LHCN-M2 (cell line): Measurements from ENCODE around the gene ARID3A. TPM values are rescaled to one million over a fixed set of nuclear protein-coding genes. Genes with fewer than 3 reads are reported as not detected.

Experiments
- DNase-seq: peaks from one replicate; pipeline ENCODE4 v3.0.0-alpha.2; 2012; ENCODE audit warnings: low read depth
- total RNA-seq: library from RNA; depleted of rRNA; stranded (reverse); fragments of >200 nt; gene quantifications from 2 replicates; pipeline ENCODE4 v1.2.3, GENCODE V29; 2014

The ARID3A gene
- total RNA-seq, 1 experiment from 2014 or later = 3.4 TPM

- DNase-seq = no peak
These were observed 3.5 kb downstream of the ARID3A start for GRCh38 chr19:929203-929890.

- DNase-seq = no peak
These were observed 4.0 kb downstream of the ARID3A start for GRCh38 chr19:929891-930258.

GRCh38 chr19:931860-932647 lies 6.2 kb downstream of the ARID3A start:
- DNase-seq = no peak

GRCh38 chr19:932648-933552 lies 7.1 kb downstream of the ARID3A start:
- peak; percentile 42 for DNase-seq

GRCh38 chr19:933553-933882 lies 7.7 kb downstream of the ARID3A start:
- no peak for DNase-seq

GRCh38 chr19:934197-934840 lies 8.5 kb downstream of the ARID3A start:
- DNase-seq = no peak

- DNase-seq = peak; percentile 43
These were observed 9.1 kb downstream of the ARID3A start for GRCh38 chr19:934865-935479.

GRCh38 chr19:936175-936546 lies 10.3 kb downstream of the ARID3A start:
- DNase-seq = no peak

- no peak for DNase-seq
These were observed 11.4 kb downstream of the ARID3A start for GRCh38 chr19:937259-937694.

GRCh38 chr19:938233-938923 lies 12.5 kb downstream of the ARID3A start:
- DNase-seq = no peak

GRCh38 chr19:939439-939838 lies 13.6 kb downstream of the ARID3A start:
- no peak for DNase-seq

- DNase-seq = no peak
These were observed 14.1 kb downstream of the ARID3A start for GRCh38 chr19:939922-940321.

GRCh38 chr19:940591-941291 lies 14.9 kb downstream of the ARID3A start:
- peak; percentile 72 for DNase-seq

GRCh38 chr19:941292-942132 lies 15.7 kb downstream of the ARID3A start:
- DNase-seq = no peak

GRCh38 chr19:942133-942645 lies 16.4 kb downstream of the ARID3A start:
- no peak for DNase-seq

GRCh38 chr19:943551-944170 lies 17.8 kb downstream of the ARID3A start:
- DNase-seq = no peak

GRCh38 chr19:944171-944567 lies 18.3 kb downstream of the ARID3A start:
- DNase-seq = no peak

GRCh38 chr19:944663-945241 lies 18.9 kb downstream of the ARID3A start:
- no peak for DNase-seq
